HG03432 (cell line): ENCODE measurements around the gene LPIN2.

Experiments
- ATAC-seq: cut with Tn5 transposase; IDR thresholded peaks from one replicate; pipeline ENCODE4 v1.9.1; 2021; ENCODE audit warnings: mild to moderate bottlenecking, moderate library complexity; ENCODE audit not compliant: unreplicated experiment

Gene LPIN2

GRCh38 chr18:2964361-2965010 lies 48.5 kb downstream of the LPIN2 start:
- no peak for ATAC-seq
